Aorta (tissue), 5 donors: ENCODE data around the gene POLD4. TPM values are rescaled to one million over a fixed set of nuclear protein-coding genes. Genes with fewer than 3 reads are reported as not detected.

Experiments used
- ATAC-seq: fragments of 200-7000 bp; cut with Tn5 transposase; one replicate; pipeline ENCODE4 v1.9.1; 2022; ENCODE audit warnings: moderate library complexity; ENCODE audit not compliant: low FRiP score
- DNase-seq, 2 donors: peaks; one replicate each; pipeline ENCODE4 v3.0.0-alpha.2; 2020
- H3K27ac ChIP-seq, 2 donors: one replicate each; pipeline ENCODE4 v1.5.1; 2013; ENCODE audit warnings: low read length in 2 of 2, mild to moderate bottlenecking in 2 of 2, moderate library complexity in 2 of 2, control low read depth in 1 of 2, inconsistent platforms in 1 of 2, low read depth in 1 of 2
- H3K27me3 ChIP-seq, 2 donors: one replicate each; pipeline ENCODE4 v1.6.1; 2013; ENCODE audit warnings: control low read depth in 1 of 2, low read length in 1 of 2, mild to moderate bottlenecking in 1 of 2, moderate library complexity in 1 of 2; ENCODE audit not compliant: insufficient read depth in 2 of 2, control insufficient read depth in 1 of 2
- H3K36me3 ChIP-seq, 2 donors: one replicate each; pipeline ENCODE4 v1.6.1; 2013; ENCODE audit warnings: control low read depth in 1 of 2, low read length in 1 of 2, mild to moderate bottlenecking in 1 of 2; ENCODE audit not compliant: insufficient read depth in 2 of 2, control insufficient read depth in 1 of 2
- H3K4me1 ChIP-seq, 2 donors: one replicate each; pipeline ENCODE4 v1.6.1; 2013; ENCODE audit warnings: low read length in 2 of 2, control low read depth in 1 of 2, mild to moderate bottlenecking in 1 of 2, moderate library complexity in 1 of 2; ENCODE audit not compliant: insufficient read depth in 2 of 2, control insufficient read depth in 1 of 2
- H3K4me3 ChIP-seq, 2 donors: one replicate each; pipeline ENCODE4 v1.5.1; 2013; ENCODE audit warnings: low read length in 2 of 2, control low read depth in 1 of 2, mild to moderate bottlenecking in 1 of 2
- H3K9me3 ChIP-seq: one replicate; pipeline ENCODE4 v1.6.1; 2013; ENCODE audit warnings: mild to moderate bottlenecking, low read length; ENCODE audit not compliant: control insufficient read depth
- WGBS, 2 donors: extraction: QIAGEN DNeasy Blood & Tissue Kit; methylation state at CpG; one replicate each; pipeline ENCODE4 v1.1.7; 2013; 5-methylcytosine and 5-hydroxymethylcytosine counted together
- intact Hi-C, 2 donors: fragments of 100-400 bp; cut with DNase I; formaldehyde crosslinking; loops; one replicate each; pipeline versions ENCODE4 v1.14.2 to v1.15.0; 2022
- polyA plus RNA-seq, 2 donors: library from polyadenylated mRNA; stranded (reverse); fragments of 200-250 nt; gene quantifications; one replicate each; pipeline ENCODE4 v1.2.3, GENCODE V29; 2013
- total RNA-seq, 2 donors: library from RNA; stranded (reverse); fragmentation: NEBNext Ultra II Directional; extraction: Animal tissue kit (Norgen Biotek cat#: 25700); gene quantifications; one replicate each; pipeline ENCODE4 v1.2.1, GENCODE V29; 2021
- donor health status: healthy with polysubstance abuse.
- donor health status: Bipolar disorder and iron deficiency.
- donor health status: DM: no; HTN: no; CAD: no.
- donor health status: DM: no; HTN: no; CAD: no.
- donor health status: DM: yes; HTN: yes; CAD: no.

Gene POLD4
- total and polyA plus RNA-seq, 4 donors, result 82.7 to 338 (median 130) TPM

- H3K4me1 ChIP-seq, result no peaks in the 10 kb centered on the region
- no peaks in the 10 kb centered on the region for H3K27me3 ChIP-seq
- ATAC-seq (no peak), DNase-seq (no peak)
- H3K36me3 ChIP-seq, result no peaks in the 10 kb centered on the region
- no peak overlapping the region for H3K4me3 ChIP-seq
- 92 to 98% methylated on average over 3 of the region's 3 CpGs for WGBS, 2 donors
- H3K27ac ChIP-seq, result no peak overlapping the region
- no peaks in the 10 kb centered on the region for H3K9me3 ChIP-seq
- intact Hi-C loops, result no loop called here
Observed at GRCh38 chr11:67364169-67364568, 10.8 kb upstream of the POLD4 start.

DNA sequence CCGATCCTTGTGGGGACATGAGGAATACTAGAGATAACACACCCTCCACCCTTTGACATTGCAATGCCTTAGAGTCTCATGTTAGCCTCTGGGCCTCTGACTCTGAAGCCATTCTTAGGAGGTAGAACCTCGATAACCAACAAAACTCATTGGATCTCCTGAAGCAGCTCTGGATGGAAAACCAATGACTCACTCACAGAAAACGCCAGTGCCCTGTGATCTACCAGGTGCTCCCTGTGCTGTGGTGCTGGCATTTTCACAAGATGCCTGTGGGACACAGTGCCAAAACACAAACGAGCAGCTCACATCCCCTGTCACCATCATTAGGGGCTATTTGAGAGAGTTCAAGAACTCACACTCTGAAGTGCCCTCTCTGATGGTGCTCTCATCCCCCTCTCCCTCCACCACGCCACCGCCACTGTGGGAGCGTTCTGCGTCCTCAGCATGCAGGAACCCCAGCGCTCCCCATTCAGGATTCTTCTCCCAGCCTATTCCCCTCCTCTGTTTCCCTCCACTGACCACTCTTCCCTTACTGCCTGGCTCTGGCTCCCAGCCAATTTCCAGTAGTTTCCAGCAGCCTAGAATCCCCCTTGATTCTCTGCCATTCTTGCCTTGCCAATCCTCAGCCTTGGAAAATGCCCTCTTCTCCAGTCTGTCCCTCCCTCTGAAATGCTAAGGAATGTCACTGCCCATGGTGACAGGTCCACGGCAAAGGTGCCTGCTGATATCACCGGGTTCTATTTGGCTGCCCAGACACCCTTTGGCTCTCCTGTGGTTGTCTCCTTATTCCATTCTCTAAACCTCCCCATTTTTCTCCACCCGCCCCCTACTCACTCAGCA, 4.7 kb upstream of the POLD4 start:
- intact Hi-C loops, result loop anchor here (2.0 kb wide), 1 partner anchor 25 kb away; no protein-coding TSS in a partner anchor

GRCh38 chr11:67356864-67357561, 3.7 kb upstream of the POLD4 start:
- no peaks in the 10 kb centered on the region for H3K9me3 ChIP-seq
- ATAC-seq (peak; percentile 26), DNase-seq (peak in 1 of 2 donors; percentile 88)
- H3K4me1 ChIP-seq, result peaks cover 5 to 6% of the 10 kb centered on the region in 2 donors
- WGBS, 2 donors, result 28 to 29% methylated on average over 3 of the region's 3 CpGs
- H3K36me3 ChIP-seq, result no peaks in the 10 kb centered on the region
- peak overlapping the region in 1 of 2 donors; percentile 92 for H3K27ac ChIP-seq
- intact Hi-C loops, result loop anchor here (2.0 kb wide), 1 partner anchor 26 kb away; no protein-coding TSS in a partner anchor
- no peaks in the 10 kb centered on the region for H3K27me3 ChIP-seq
- H3K4me3 ChIP-seq, result no peak overlapping the region

More for the DNA sequence above, 4.7 kb upstream of the POLD4 start:
- no peak overlapping the region for H3K27ac ChIP-seq
- no peaks in the 10 kb centered on the region for H3K27me3 ChIP-seq
- WGBS, 2 donors, result 81 to 82% methylated on average over 12 of the region's 12 CpGs
- peaks cover 5 to 6% of the 10 kb centered on the region in 2 donors for H3K4me1 ChIP-seq
- no peak overlapping the region for H3K4me3 ChIP-seq
- ATAC-seq, result no peak
- peak in 1 of 2 donors; percentile 38 for DNase-seq
- H3K36me3 ChIP-seq, result no peaks in the 10 kb centered on the region
- H3K9me3 ChIP-seq, result no peaks in the 10 kb centered on the region

GRCh38 chr11:67356387-67356863, 3.1 kb upstream of the POLD4 start:
- no peak overlapping the region for H3K4me3 ChIP-seq
- H3K27ac ChIP-seq, result peak overlapping the region; percentile 4 to 92
- ATAC-seq (no peak), DNase-seq (no peak)
- H3K36me3 ChIP-seq, result no peaks in the 10 kb centered on the region
- no peaks in the 10 kb centered on the region for H3K9me3 ChIP-seq
- no peaks in the 10 kb centered on the region for H3K27me3 ChIP-seq
- peaks cover 6 to 8% of the 10 kb centered on the region in 2 donors for H3K4me1 ChIP-seq
- intact Hi-C loops, result loop anchor here (2.0 kb wide), 1 partner anchor 26 kb away; no protein-coding TSS in a partner anchor
- WGBS, 2 donors, result 61 to 70% methylated on average over 4 of the region's 4 CpGs

- ATAC-seq, result no peak
- intact Hi-C loops, result loop anchor here (2.0 kb wide), 2 partner anchors 17 to 27 kb away; partner anchors contain the start of gene CLCF1 (in 1 of the 2)
- Histone ChIP-seq H3K36me3 (no peaks in the 10 kb centered on the region), H3K4me1 (peaks cover 6 to 10% of the 10 kb centered on the region in 2 donors), H3K27ac (peak overlapping the region; percentile 10 to 92), H3K4me3 (no peak overlapping the region), H3K9me3 (no peaks in the 10 kb centered on the region), H3K27me3 (no peaks in the 10 kb centered on the region)
- 81 to 90% methylated on average over 4 of the region's 4 CpGs for whole genome bisulfite sequencing, 2 donors
- no peak for DNase-seq
Observed at GRCh38 chr11:67355794-67356386, 2.5 kb upstream of the POLD4 start.

DNA sequence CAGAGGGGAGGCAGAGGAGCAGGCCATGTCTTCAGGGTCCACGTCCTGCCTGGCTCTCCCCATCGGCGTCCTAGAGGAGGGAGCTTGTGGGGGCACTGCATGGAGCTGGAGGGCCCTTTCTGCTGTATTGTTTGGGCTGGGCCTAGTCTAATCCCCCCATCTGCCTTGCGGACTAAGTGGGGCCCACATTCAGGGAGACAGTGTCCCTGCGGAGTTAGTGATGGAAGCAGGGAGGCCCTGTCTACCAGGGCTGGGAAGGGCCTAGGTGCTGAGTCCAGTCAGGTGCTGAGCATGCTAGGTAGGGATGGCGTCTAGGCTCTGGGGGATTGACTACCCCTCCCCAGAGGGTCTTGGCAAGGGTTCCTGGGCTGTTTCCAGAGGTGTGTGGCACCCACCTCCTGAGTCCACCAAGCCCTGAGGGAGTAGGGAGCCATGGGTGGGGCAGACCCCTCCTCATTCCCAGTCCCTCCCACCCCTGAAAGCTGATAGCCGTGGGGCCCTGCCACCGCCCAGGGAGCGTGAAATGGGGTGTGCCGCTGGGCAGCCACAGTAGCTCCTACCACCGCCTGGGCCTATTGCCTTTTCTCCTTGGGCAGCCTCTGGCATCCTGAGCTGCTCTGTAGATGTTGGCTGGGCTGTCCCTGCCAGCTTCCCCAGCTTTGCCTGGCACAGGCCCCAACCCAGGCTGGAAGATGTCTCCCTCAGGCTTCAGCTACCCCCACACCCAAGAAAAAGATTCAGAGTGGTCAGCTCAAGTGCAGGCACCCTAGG, 1.9 kb upstream of the POLD4 start:
- H3K4me1 ChIP-seq, result peaks cover 6 to 10% of the 10 kb centered on the region in 2 donors
- intact Hi-C loops, result loop anchor here in 1 of 2 donors (2.0 kb wide), 1 partner anchor 18 kb away; the partner anchor contains the start of gene CLCF1
- ATAC-seq (no peak), DNase-seq (no peak)
- peak overlapping the region; percentile 88 to 92 for H3K27ac ChIP-seq
- no peaks in the 10 kb centered on the region for H3K9me3 ChIP-seq
- H3K27me3 ChIP-seq, result no peaks in the 10 kb centered on the region
- no peaks in the 10 kb centered on the region for H3K36me3 ChIP-seq
- H3K4me3 ChIP-seq, result no peak overlapping the region
- 38 to 43% methylated on average over 11 of the region's 11 CpGs for WGBS, 2 donors

DNA sequence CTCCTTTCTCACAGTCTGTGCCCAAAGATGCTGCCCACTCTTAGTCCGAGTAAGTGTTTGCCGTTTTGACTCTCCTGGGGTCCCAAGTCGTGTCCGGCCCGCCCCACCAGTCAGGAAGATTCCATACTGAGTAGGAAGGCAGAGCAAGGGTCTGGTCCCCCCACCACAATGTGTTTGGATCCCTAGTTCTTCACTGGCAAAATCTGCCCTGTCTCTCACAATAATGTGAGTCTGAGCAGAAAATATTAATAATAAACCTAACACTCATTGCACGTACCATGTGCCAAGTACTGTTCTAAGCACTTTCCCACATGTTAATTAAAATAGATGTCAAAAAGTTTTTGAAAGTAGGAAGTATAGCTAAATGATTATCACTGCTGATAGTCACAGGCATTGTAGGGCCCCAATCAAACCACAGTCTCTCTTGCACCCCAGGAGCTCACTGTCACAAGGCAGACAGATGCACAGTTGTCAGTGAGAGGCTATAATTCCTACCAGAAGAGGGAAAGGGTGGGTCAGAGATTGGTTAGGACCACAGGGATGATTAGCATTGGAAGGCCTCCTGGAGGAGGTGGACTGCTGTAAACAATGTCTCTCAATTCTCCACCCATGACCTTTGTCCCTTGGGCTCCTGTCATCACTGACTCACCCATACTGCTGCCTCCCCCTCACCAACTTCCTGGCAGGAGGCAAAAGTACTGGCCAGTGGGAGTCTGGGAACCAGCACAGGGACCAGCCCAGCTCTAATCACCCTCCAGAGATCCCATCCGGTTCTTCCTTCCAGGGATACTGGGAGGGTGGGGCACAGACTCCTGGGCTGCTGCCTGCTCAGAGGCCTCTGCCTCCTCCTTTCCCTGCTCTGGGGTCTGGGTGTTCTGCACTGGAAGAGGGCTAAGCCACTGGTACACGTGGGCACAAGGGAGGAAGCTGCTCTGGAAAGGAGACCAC, 1.0 kb upstream of the POLD4 start:
- intact Hi-C loops, result loop anchor here in 1 of 2 donors (2.0 to 5.0 kb wide), 2 partner anchors 18 to 153 kb away; partner anchors contain the start of genes CDK2AP2, CLCF1 and PITPNM1
- 5 to 6% methylated on average over 7 to 8 of the region's 8 CpGs for WGBS, 2 donors
- H3K4me1 ChIP-seq, result peaks cover 6 to 10% of the 10 kb centered on the region in 2 donors

More for the DNA sequence above, 1.0 kb upstream of the POLD4 start:
- ATAC-seq, result peak; percentile 68
- peak overlapping the region; percentile 88 to 92 for H3K27ac ChIP-seq
- H3K36me3 ChIP-seq, result no peaks in the 10 kb centered on the region
- no peak overlapping the region for H3K4me3 ChIP-seq
- H3K27me3 ChIP-seq, result no peaks in the 10 kb centered on the region
- H3K9me3 ChIP-seq, result no peaks in the 10 kb centered on the region
- peak; percentile 90 to 91 for DNase-seq
